ENCODE results near the gene PMVK. TPM values are rescaled to one million over a fixed set of nuclear protein-coding genes. Genes with fewer than 3 reads are reported as not detected.

PMVK gene
- total RNA-seq, 4 donors from 2014 or later: 15.0 to 28.2 (median 21.2) TPM

GRCh38 chr1:154938604-154939399 lies 2.3 kb upstream of the PMVK start:
- WGBS, 2 donors: 93% methylated on average over 7 of the region's 7 CpGs
- intact Hi-C loops (cut with DNase I): no loop called here

GRCh38 chr1:154937988-154938386 lies 1.5 kb upstream of the PMVK start:
- intact Hi-C loops (cut with DNase I): no loop called here
- TF ChIP-seq POLR2A (IDR thresholded peaks at IDR 0.05) (no peak), CTCF (IDR thresholded peaks at IDR 0.05) (no peak)
- no peak for DNase-seq
- 87 to 89% methylated on average over 8 of the region's 8 CpGs for WGBS, 2 donors
- Histone ChIP-seq H3K9me3 (no peaks in the 10 kb centered on the region), H3K27me3 (no peaks in the 10 kb centered on the region), H3K36me3 (no peaks in the 10 kb centered on the region), H3K4me1 (peaks cover 29 to 50% of the 10 kb centered on the region in 2 donors), H3K27ac (peak overlapping the region; percentile 98 to 99 (median 99)), H3K4me3 (replicated peaks in 1 of 3) (no peak overlapping the region)

More at GRCh38 chr1:154938604-154939399, 2.3 kb upstream of the PMVK start:
- Histone ChIP-seq H3K4me1 (peaks cover 29 to 57% of the 10 kb centered on the region in 2 donors), H3K4me3 (replicated peaks in 1 of 3) (no peak overlapping the region), H3K27ac (peak overlapping the region; percentile 98 to 99 (median 99)), H3K9me3 (no peaks in the 10 kb centered on the region), H3K36me3 (no peaks in the 10 kb centered on the region), H3K27me3 (no peaks in the 10 kb centered on the region)
- DNase-seq: no peak
- no peak for TF ChIP-seq CTCF (IDR thresholded peaks at IDR 0.05)
- TF ChIP-seq POLR2A (IDR thresholded peaks at IDR 0.05): no peak

GRCh38 chr1:154937085-154937987 lies 817 bp upstream of the PMVK start:
- Histone ChIP-seq H3K27me3 (no peaks in the 10 kb centered on the region), H3K4me3 (replicated peaks in 1 of 3) (peak overlapping the region in 2 of 3 donors; percentile 7 to 50), H3K27ac (peak overlapping the region; percentile 98 to 99 (median 99)), H3K36me3 (no peaks in the 10 kb centered on the region), H3K4me1 (peaks cover 23 to 44% of the 10 kb centered on the region in 2 donors), H3K9me3 (no peaks in the 10 kb centered on the region)
- peak; percentile 91 to 93 for DNase-seq
- TF ChIP-seq CTCF (IDR thresholded peaks at IDR 0.05) (peak in 3 of 6 experiments; percentile 27 to 49 (median 28)), POLR2A (IDR thresholded peaks at IDR 0.05) (peak in 1 of 2 donors; percentile 63)
- intact Hi-C loops (cut with DNase I): no loop called here
- 0 to 2% methylated on average over 24 to 35 of the region's 36 CpGs for WGBS, 2 donors

- WGBS, 2 donors: 29 to 40% methylated on average over 24 to 27 of the region's 27 CpGs
- Histone ChIP-seq H3K27ac (peak overlapping the region; percentile 98 to 99 (median 99)), H3K9me3 (no peaks in the 10 kb centered on the region), H3K4me3 (replicated peaks in 1 of 3) (peak overlapping the region in 2 of 3 donors; percentile 33 to 50), H3K4me1 (peaks cover 14 to 30% of the 10 kb centered on the region in 2 donors), H3K36me3 (no peaks in the 10 kb centered on the region), H3K27me3 (no peaks in the 10 kb centered on the region)
- TF ChIP-seq POLR2A (IDR thresholded peaks at IDR 0.05): no peak
- TF ChIP-seq CTCF (IDR thresholded peaks at IDR 0.05): no peak
- intact Hi-C loops (cut with DNase I): no loop called here
- peak; percentile 61 to 64 for DNase-seq
These were observed 567 bp downstream of the PMVK start for GRCh38 chr1:154935749-154936554.

Data from thyroid gland (tissue), 4 donors.